Adrenal gland (tissue), 5 donors: ENCODE measurements around the gene VAMP4.

Experiments
- POLR2A ChIP-seq, 2 donors: fragments of 450-650 bp; IDR thresholded peaks; one replicate each; pipeline ENCODE4 v1.6.1; 2017; ENCODE audit warnings: antibody characterized with exemption in 2 of 2, mild to moderate bottlenecking in 2 of 2, moderate library complexity in 1 of 2
- TF ChIP-seq, protein P1 (sequence below), 6 experiments: fragments of 450-650 bp in 4 of 6; fragments of 200-600 bp in 2 of 6; sonication (generic) in 1 of 6; IDR thresholded peaks; 1 replicate in 5 of 6; 2 replicates in 1 of 6; pipeline versions ENCODE4 v1.5.1 to v1.8.0; 2016 to 2021; ENCODE audit warnings: antibody characterized with exemption in 6 of 6, mild to moderate bottlenecking in 2 of 6, moderate library complexity in 1 of 6
- donor health status: DM: no; HTN: no; CAD: no.

DNA sequence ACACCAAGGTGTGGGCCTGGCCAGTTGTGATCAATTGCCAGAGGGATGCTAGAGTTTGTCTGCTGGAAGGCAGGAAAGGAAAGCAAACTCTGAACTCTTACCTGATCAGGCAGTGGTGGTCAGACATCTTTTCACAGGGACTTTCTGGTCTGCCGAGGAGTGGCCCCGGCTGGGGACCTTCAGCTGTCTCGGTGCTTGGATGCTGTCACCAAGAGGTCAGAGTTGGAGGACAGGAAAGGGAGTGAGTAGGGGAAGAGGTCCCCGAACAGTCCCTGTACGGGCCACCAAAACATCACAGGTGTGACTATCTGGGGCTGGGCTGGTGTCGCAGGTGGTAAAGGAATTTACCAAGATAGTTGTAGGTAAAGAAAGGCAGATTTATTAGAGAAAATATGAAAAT, 21.9 kb upstream of the VAMP4 start:
- TF ChIP-seq, protein P1, sequence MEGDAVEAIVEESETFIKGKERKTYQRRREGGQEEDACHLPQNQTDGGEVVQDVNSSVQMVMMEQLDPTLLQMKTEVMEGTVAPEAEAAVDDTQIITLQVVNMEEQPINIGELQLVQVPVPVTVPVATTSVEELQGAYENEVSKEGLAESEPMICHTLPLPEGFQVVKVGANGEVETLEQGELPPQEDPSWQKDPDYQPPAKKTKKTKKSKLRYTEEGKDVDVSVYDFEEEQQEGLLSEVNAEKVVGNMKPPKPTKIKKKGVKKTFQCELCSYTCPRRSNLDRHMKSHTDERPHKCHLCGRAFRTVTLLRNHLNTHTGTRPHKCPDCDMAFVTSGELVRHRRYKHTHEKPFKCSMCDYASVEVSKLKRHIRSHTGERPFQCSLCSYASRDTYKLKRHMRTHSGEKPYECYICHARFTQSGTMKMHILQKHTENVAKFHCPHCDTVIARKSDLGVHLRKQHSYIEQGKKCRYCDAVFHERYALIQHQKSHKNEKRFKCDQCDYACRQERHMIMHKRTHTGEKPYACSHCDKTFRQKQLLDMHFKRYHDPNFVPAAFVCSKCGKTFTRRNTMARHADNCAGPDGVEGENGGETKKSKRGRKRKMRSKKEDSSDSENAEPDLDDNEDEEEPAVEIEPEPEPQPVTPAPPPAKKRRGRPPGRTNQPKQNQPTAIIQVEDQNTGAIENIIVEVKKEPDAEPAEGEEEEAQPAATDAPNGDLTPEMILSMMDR (IDR thresholded peaks at IDR 0.05) = no peak
- no peak for TF ChIP-seq POLR2A (IDR thresholded peaks at IDR 0.05)
